Measurements from ENCODE around the gene PEPD.
"Not testable (repeated sequence)": the region's sequence is repeated elsewhere in the genome, so short reads cannot be mapped to it uniquely, and the experiment has no call there.

DNA sequence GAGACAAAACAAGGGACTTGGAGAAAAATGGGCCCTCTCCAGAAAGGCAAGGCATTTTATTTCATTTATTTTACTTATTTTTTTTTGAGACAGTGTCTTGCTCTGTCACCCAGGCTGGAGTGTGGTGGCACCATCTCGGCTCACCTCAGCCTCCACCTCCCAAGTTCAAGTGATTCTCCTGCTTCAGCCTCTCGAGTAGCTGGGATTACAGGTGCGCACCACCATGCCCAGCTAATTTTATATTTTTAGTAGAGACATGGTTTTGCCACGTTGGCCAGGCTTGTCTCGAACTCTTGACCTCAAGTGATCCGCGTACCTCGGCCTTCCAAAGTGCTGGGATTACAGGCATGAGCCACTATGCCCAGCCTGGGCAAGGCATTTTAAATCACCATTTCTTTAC lies 31.0 kb downstream of the PEPD start:
- not testable (repeated sequence) for TF ChIP-seq SP1 (IDR thresholded peaks at IDR 0.05); BHLHE40 (IDR thresholded peaks at IDR 0.05; ENCODE audit: borderline replicate concordance); SUZ12 (IDR thresholded peaks at IDR 0.05); HDGF (IDR thresholded peaks at IDR 0.05; ENCODE audit: borderline replicate concordance); LEF1 (IDR thresholded peaks at IDR 0.05; ENCODE audit: borderline replicate concordance); ARNT (IDR thresholded peaks at IDR 0.05); L3MBTL2 (conservative IDR thresholded peaks at IDR 0.05); ZNF384 (IDR thresholded peaks at IDR 0.05); NFRKB (IDR thresholded peaks at IDR 0.05); ELF4 (IDR thresholded peaks at IDR 0.05); CTBP1 (IDR thresholded peaks at IDR 0.05; ENCODE audit: borderline replicate concordance); FOXK2 (IDR thresholded peaks at IDR 0.05); FOXM1 (IDR thresholded peaks at IDR 0.05; ENCODE audit: borderline replicate concordance)

All from HEK293T (cell line).